Mesendoderm (in vitro differentiated cells): Measurements from ENCODE around the gene TIMM13.

Experiments
- DNase-seq: peaks from one replicate; pipeline ENCODE4 v3.0.0; 2013
- H2AK5ac ChIP-seq: 2 replicates; pipeline ENCODE4 v1.6.1; 2013; ENCODE audit warnings: low read length, inconsistent platforms
- H2BK120ac ChIP-seq: 2 replicates; pipeline ENCODE4 v1.6.1; 2013; ENCODE audit warnings: low read depth, mild to moderate bottlenecking, low read length, moderate library complexity, mixed read lengths
- H2BK15ac ChIP-seq: replicated peaks from 2 replicates; pipeline ENCODE4 v1.6.1; 2013; ENCODE audit warnings: low read depth, mild to moderate bottlenecking, moderate library complexity
- H2BK5ac ChIP-seq: 2 replicates; pipeline ENCODE4 v1.6.1; 2013; ENCODE audit warnings: low read length, inconsistent platforms
- H3K18ac ChIP-seq: 2 replicates; pipeline ENCODE4 v1.6.1; 2013; ENCODE audit warnings: mild to moderate bottlenecking, low read length, mixed read lengths
- H3K23ac ChIP-seq: one replicate; pipeline ENCODE4 v1.6.1; 2013; ENCODE audit warnings: low read length
- H3K27ac ChIP-seq: 2 replicates; pipeline ENCODE4 v1.5.1; 2013; ENCODE audit warnings: low read depth, mild to moderate bottlenecking, inconsistent platforms, low read length, moderate library complexity
- H3K27me3 ChIP-seq: 2 replicates; pipeline ENCODE4 v1.6.1; 2013; ENCODE audit warnings: low read length, control low read depth, mild to moderate bottlenecking, inconsistent platforms; ENCODE audit not compliant: insufficient read depth, poor library complexity
- H3K36me3 ChIP-seq: 2 replicates; pipeline ENCODE4 v1.6.1; 2013; ENCODE audit warnings: low read length, inconsistent platforms; ENCODE audit not compliant: control insufficient read depth, insufficient read depth
- H3K4ac ChIP-seq: one replicate; pipeline ENCODE4 v1.6.1; 2013; ENCODE audit warnings: low read depth, mild to moderate bottlenecking, low read length, moderate library complexity
- H3K4me1 ChIP-seq: 2 replicates; pipeline ENCODE4 v1.6.1; 2013; ENCODE audit warnings: low read depth, low read length, inconsistent platforms; ENCODE audit not compliant: control insufficient read depth
- H3K4me2 ChIP-seq: 2 replicates; pipeline ENCODE4 v1.6.1; 2013; ENCODE audit warnings: low read length
- H3K4me3 ChIP-seq: 2 replicates; pipeline ENCODE4 v1.5.1; 2013; ENCODE audit warnings: mild to moderate bottlenecking, low read length
- H3K56ac ChIP-seq: one replicate; pipeline ENCODE4 v1.6.1; 2013; ENCODE audit warnings: low read length
- H3K79me1 ChIP-seq: 2 replicates; pipeline ENCODE4 v1.6.1; 2013; ENCODE audit warnings: low read length, inconsistent platforms
- H3K79me2 ChIP-seq: 2 replicates; pipeline ENCODE4 v1.6.1; 2013; ENCODE audit warnings: mild to moderate bottlenecking, low read length; ENCODE audit not compliant: control insufficient read depth, insufficient read depth
- H3K9ac ChIP-seq: 2 replicates; pipeline ENCODE4 v1.6.1; 2013; ENCODE audit warnings: low read length, inconsistent platforms
- H4K5ac ChIP-seq: one replicate; pipeline ENCODE4 v1.6.1; 2013; ENCODE audit warnings: low read length
- H4K8ac ChIP-seq: one replicate; pipeline ENCODE4 v1.6.1; 2013; ENCODE audit warnings: low read depth, mild to moderate bottlenecking, control low read depth, low read length, moderate library complexity
- WGBS: extraction: QIAGEN DNeasy Blood & Tissue Kit; methylation state at CpG from one replicate; pipeline ENCODE4 v1.1.7; 2013; ENCODE audit warnings: low lambda C conversion rate, missing lambda C conversion rate; ENCODE audit not compliant: insufficient coverage; ENCODE audit errors: extremely low coverage; 5-methylcytosine and 5-hydroxymethylcytosine counted together

Gene TIMM13

GRCh38 chr19:2444251-2445002, 17.0 kb upstream of the TIMM13 start:
- Histone ChIP-seq H3K18ac (no peak overlapping the region), H3K27ac (no peak overlapping the region), H3K36me3 (peaks cover 9% of the 10 kb centered on the region), H3K4ac (no peak overlapping the region), H3K4me2 (no peak overlapping the region), H3K79me2 (peaks cover 58% of the 10 kb centered on the region), H3K56ac (no peak overlapping the region), H3K27me3 (no peaks in the 10 kb centered on the region), H3K4me1 (no peaks in the 10 kb centered on the region), H2BK120ac (no peak overlapping the region), H3K9ac (no peak overlapping the region), H4K8ac (no peak overlapping the region), H3K23ac (no peak overlapping the region), H2BK5ac (no peak overlapping the region), H3K79me1 (peaks cover 28% of the 10 kb centered on the region), H2AK5ac (no peak overlapping the region), H4K5ac (no peak overlapping the region), H2BK15ac (no peak overlapping the region), H3K4me3 (no peak overlapping the region)
- no CpG with 5 or more reads among the region's 34 CpGs for WGBS
- no peak for DNase-seq

- Histone ChIP-seq H2BK120ac (no peak overlapping the region), H3K36me3 (peaks cover 9% of the 10 kb centered on the region), H4K5ac (no peak overlapping the region), H3K27ac (no peak overlapping the region), H3K79me1 (peaks cover 30% of the 10 kb centered on the region), H2BK15ac (no peak overlapping the region), H2BK5ac (no peak overlapping the region), H3K9ac (no peak overlapping the region), H3K4ac (no peak overlapping the region), H3K4me2 (no peak overlapping the region), H3K27me3 (no peaks in the 10 kb centered on the region), H3K18ac (no peak overlapping the region), H3K4me3 (no peak overlapping the region), H4K8ac (no peak overlapping the region), H3K56ac (no peak overlapping the region), H3K23ac (no peak overlapping the region), H3K79me2 (peaks cover 56% of the 10 kb centered on the region), H3K4me1 (no peaks in the 10 kb centered on the region), H2AK5ac (no peak overlapping the region)
- no peak for DNase-seq
- WGBS = no CpG with 5 or more reads among the region's 17 CpGs
Measured at GRCh38 chr19:2443785-2444182, 16.4 kb upstream of the TIMM13 start.

GRCh38 chr19:2443116-2443784, 15.9 kb upstream of the TIMM13 start:
- Histone ChIP-seq H3K79me1 (peaks cover 34% of the 10 kb centered on the region), H3K9ac (no peak overlapping the region), H3K4me2 (no peak overlapping the region), H3K18ac (no peak overlapping the region), H3K4me1 (no peaks in the 10 kb centered on the region), H2BK15ac (no peak overlapping the region), H3K4ac (no peak overlapping the region), H3K4me3 (no peak overlapping the region), H3K27ac (no peak overlapping the region), H3K56ac (no peak overlapping the region), H3K36me3 (peaks cover 13% of the 10 kb centered on the region), H3K23ac (no peak overlapping the region), H4K5ac (no peak overlapping the region), H4K8ac (no peak overlapping the region), H2AK5ac (no peak overlapping the region), H2BK5ac (no peak overlapping the region), H3K79me2 (peaks cover 53% of the 10 kb centered on the region), H3K27me3 (no peaks in the 10 kb centered on the region), H2BK120ac (no peak overlapping the region)
- DNase-seq = no peak
- no CpG with 5 or more reads among the region's 22 CpGs for WGBS

GRCh38 chr19:2441096-2441752, 13.8 kb upstream of the TIMM13 start:
- peaks cover 17% of the 10 kb centered on the region for H3K36me3 ChIP-seq
- H3K27ac ChIP-seq = no peak overlapping the region
- H2AK5ac ChIP-seq = no peak overlapping the region
- no peak overlapping the region for H2BK5ac ChIP-seq
- H3K23ac ChIP-seq = no peak overlapping the region
- peaks cover 31% of the 10 kb centered on the region for H3K79me1 ChIP-seq
- WGBS = no CpG with 5 or more reads among the region's 26 CpGs
- H3K4me1 ChIP-seq = no peaks in the 10 kb centered on the region
- no peak overlapping the region for H3K4me2 ChIP-seq
- no peak overlapping the region for H4K5ac ChIP-seq
- no peak overlapping the region for H2BK15ac ChIP-seq
- H3K79me2 ChIP-seq = peaks cover 36% of the 10 kb centered on the region
- no peak overlapping the region for H3K4me3 ChIP-seq
- H3K18ac ChIP-seq = no peak overlapping the region
- H4K8ac ChIP-seq = no peak overlapping the region
- H3K27me3 ChIP-seq = no peaks in the 10 kb centered on the region
- H3K9ac ChIP-seq = no peak overlapping the region
- no peak overlapping the region for H3K4ac ChIP-seq
- DNase-seq = no peak
- H2BK120ac ChIP-seq = no peak overlapping the region
- no peak overlapping the region for H3K56ac ChIP-seq

GRCh38 chr19:2440515-2440914, 13.1 kb upstream of the TIMM13 start:
- H3K79me1 ChIP-seq = peaks cover 31% of the 10 kb centered on the region
- H3K4ac ChIP-seq = no peak overlapping the region
- H3K36me3 ChIP-seq = peaks cover 17% of the 10 kb centered on the region

More at GRCh38 chr19:2440515-2440914, 13.1 kb upstream of the TIMM13 start:
- Histone ChIP-seq H3K23ac (no peak overlapping the region), H3K9ac (no peak overlapping the region), H3K27ac (no peak overlapping the region), H2BK120ac (no peak overlapping the region), H3K18ac (no peak overlapping the region), H3K4me3 (no peak overlapping the region), H3K56ac (no peak overlapping the region), H3K4me1 (no peaks in the 10 kb centered on the region), H3K4me2 (no peak overlapping the region), H4K5ac (no peak overlapping the region), H2BK5ac (no peak overlapping the region), H4K8ac (no peak overlapping the region), H3K27me3 (no peaks in the 10 kb centered on the region), H2BK15ac (no peak overlapping the region), H3K79me2 (peaks cover 34% of the 10 kb centered on the region), H2AK5ac (no peak overlapping the region)
- WGBS = 100% methylated on average over 1 of the region's 1 CpG
- no peak for DNase-seq
